Naive thymus-derived CD8-positive, alpha-beta T cell (primary cell): ENCODE data around the gene RBBP5. TPM values are rescaled to one million over a fixed set of nuclear protein-coding genes. Genes with fewer than 3 reads are reported as not detected.

Source experiments
- ATAC-seq, 2 donors: fragments of 150-1000 bp; cut with Tn5 transposase in 1 of 2; sonication (Bioruptor Pico), chemical (Tn5 transposase) in 1 of 2; 1 replicate in 1 of 2; 2 replicates in 1 of 2; pipeline ENCODE4 v1.10.0; 2021; ENCODE audit warnings: mild to moderate bottlenecking in 2 of 2, moderate library complexity in 2 of 2
- POLR2A ChIA-PET: fragments of 350-600 bp; sonication (Branson Sonifier 250); formaldehyde crosslinking; loops from one replicate; lab custom pipeline; 2021; ENCODE audit warnings: antibody characterized with exemption; lab: Charles Lee
- DNase-seq, 10 donors: peaks; one replicate each; pipeline versions ENCODE4 v3.0.0 to v3.0.0-alpha.2; 2020 to 2022
- H3K27ac Mint-ChIP-seq, 10 donors: one replicate each; pipeline ENCODE4 v1.8.0; 2020 to 2022; ENCODE audit warnings: mild to moderate bottlenecking in 10 of 10, mixed read lengths in 10 of 10, moderate library complexity in 4 of 10, inconsistent platforms in 1 of 10
- H3K27me3 Mint-ChIP-seq, 5 donors: one replicate each; pipeline ENCODE4 v1.8.0; 2021 to 2022; ENCODE audit warnings: mixed read lengths in 5 of 5
- H3K36me3 Mint-ChIP-seq, 3 donors: one replicate each; pipeline ENCODE4 v1.8.0; 2020 to 2022; ENCODE audit warnings: mixed read lengths in 3 of 3, mild to moderate bottlenecking in 2 of 3, inconsistent platforms in 1 of 3
- H3K4me1 Mint-ChIP-seq, 4 donors: one replicate each; pipeline ENCODE4 v1.8.0; 2021 to 2022; ENCODE audit warnings: mixed read lengths in 4 of 4
- H3K4me3 Mint-ChIP-seq, 10 donors: one replicate each; pipeline ENCODE4 v1.8.0; 2020 to 2022; ENCODE audit warnings: mild to moderate bottlenecking in 10 of 10, mixed read lengths in 10 of 10, moderate library complexity in 6 of 10, inconsistent platforms in 1 of 10
- H3K9me3 Mint-ChIP-seq, 9 donors: one replicate each; pipeline ENCODE4 v1.8.0; 2020 to 2022; ENCODE audit warnings: mixed read lengths in 9 of 9, mild to moderate bottlenecking in 3 of 9, inconsistent platforms in 1 of 9, moderate library complexity in 1 of 9
- polyA plus RNA-seq, 3 donors: library from polyadenylated mRNA; unstranded; fragments of 300-500 nt; fragmentation: Illumina TruSeq; gene quantifications; one replicate each; pipeline ENCODE4 v1.2.3, GENCODE V29; 2021
- total RNA-seq, 8 experiments: library from RNA in 2 of 8; stranded (reverse) in 2 of 8; gene quantifications; one replicate each; pipeline ENCODE4 v1.2.3 and lab custom pipeline; 2021 to 2026

Gene RBBP5
- total and polyA plus RNA-seq, 5 experiments from 2014 or later: 20.4 to 31.5 (median 23.2) TPM

- H3K27me3 Mint-ChIP-seq: peaks cover 6 to 46% (median 26%) of the 10 kb centered on the region in 5 donors
- POLR2A ChIA-PET: no interaction called here
- H3K4me3 Mint-ChIP-seq: no peak overlapping the region
- peaks cover 0 to 3% (median 0%) of the 10 kb centered on the region in 4 donors for H3K4me1 Mint-ChIP-seq
- no peak overlapping the region for H3K27ac Mint-ChIP-seq
- no peak for ATAC-seq
- no peak for DNase-seq
- H3K36me3 Mint-ChIP-seq: no peaks in the 10 kb centered on the region
- no peaks in the 10 kb centered on the region for H3K9me3 Mint-ChIP-seq
Measured at GRCh38 chr1:205046870-205047269, 74.9 kb downstream of the RBBP5 start.

DNA sequence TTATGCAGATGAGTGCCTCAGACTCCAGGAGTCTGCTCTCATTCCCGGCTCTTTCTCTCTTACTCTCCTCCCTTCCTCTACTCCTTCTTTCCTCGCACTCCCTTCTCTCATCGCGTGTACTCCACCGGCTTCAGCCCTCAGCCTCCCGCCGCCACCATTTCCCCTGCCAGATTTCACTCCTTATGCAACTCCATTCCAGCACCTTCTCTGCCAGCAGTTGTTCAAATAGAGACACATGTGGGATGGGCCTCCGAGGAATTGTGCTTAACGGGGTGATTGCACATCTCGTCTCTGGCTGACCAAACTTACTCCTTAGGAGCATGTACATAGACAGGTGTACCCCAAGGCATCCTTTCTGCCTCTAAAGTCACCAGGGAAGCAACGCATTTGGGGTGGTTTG lies 76.6 kb downstream of the RBBP5 start:
- no peak overlapping the region for H3K27ac Mint-ChIP-seq
- H3K4me1 Mint-ChIP-seq: peaks cover 0 to 3% (median 0%) of the 10 kb centered on the region in 4 donors
- no peak for DNase-seq
- no peaks in the 10 kb centered on the region for H3K36me3 Mint-ChIP-seq
- peaks cover 13 to 60% (median 37%) of the 10 kb centered on the region in 5 donors for H3K27me3 Mint-ChIP-seq
- POLR2A ChIA-PET: no interaction called here
- no peak for ATAC-seq
- H3K9me3 Mint-ChIP-seq: no peaks in the 10 kb centered on the region
- no peak overlapping the region for H3K4me3 Mint-ChIP-seq

GRCh38 chr1:205044741-205045140 lies 77.0 kb downstream of the RBBP5 start:
- Mint-ChIP-seq H3K4me1 (peaks cover 0 to 3% (median 0%) of the 10 kb centered on the region in 4 donors), H3K9me3 (no peaks in the 10 kb centered on the region), H3K27me3 (peaks cover 15 to 64% (median 41%) of the 10 kb centered on the region in 5 donors), H3K4me3 (no peak overlapping the region), H3K36me3 (no peaks in the 10 kb centered on the region), H3K27ac (no peak overlapping the region)
- DNase-seq (no peak), ATAC-seq (no peak)
- POLR2A ChIA-PET: no interaction called here

- Mint-ChIP-seq H3K27me3 (peaks cover 15 to 66% (median 43%) of the 10 kb centered on the region in 5 donors), H3K36me3 (no peaks in the 10 kb centered on the region), H3K27ac (no peak overlapping the region), H3K4me1 (peaks cover 0 to 3% (median 0%) of the 10 kb centered on the region in 4 donors), H3K9me3 (no peaks in the 10 kb centered on the region), H3K4me3 (no peak overlapping the region)
- POLR2A ChIA-PET: no interaction called here
- no peak for DNase-seq
- ATAC-seq: no peak
Measured at GRCh38 chr1:205043866-205044265, 77.9 kb downstream of the RBBP5 start.

- peaks cover 0 to 3% (median 0%) of the 10 kb centered on the region in 4 donors for H3K4me1 Mint-ChIP-seq
- no peak within 1 kb of the TSS for H3K27ac Mint-ChIP-seq
- H3K4me3 Mint-ChIP-seq: no peak within 1 kb of the TSS
- no peaks in the 10 kb centered on the region for H3K9me3 Mint-ChIP-seq
- H3K36me3 Mint-ChIP-seq: no peaks in the 10 kb centered on the region
- ATAC-seq (no peak), DNase-seq (no peak)
- POLR2A ChIA-PET: no interaction called here
- peaks cover 15 to 66% (median 39%) of the 10 kb centered on the region in 5 donors for H3K27me3 Mint-ChIP-seq
Measured at GRCh38 chr1:205042911-205043806, 78.6 kb downstream of the RBBP5 start, which contains the start of gene CNTN2. TSS of gene CNTN2 (plus strand) at chr1:205043212. CDS start at chr1:205053186, 9,974 bp downstream.

- no peak overlapping the region for H3K27ac Mint-ChIP-seq
- H3K36me3 Mint-ChIP-seq: no peaks in the 10 kb centered on the region
- POLR2A ChIA-PET: no interaction called here
- H3K4me3 Mint-ChIP-seq: no peak overlapping the region
- H3K9me3 Mint-ChIP-seq: peaks cover 0 to under 1% (median 0%) of the 10 kb centered on the region in 9 donors
- no peak for ATAC-seq
- H3K4me1 Mint-ChIP-seq: peaks cover 0 to 3% (median 0%) of the 10 kb centered on the region in 4 donors
- H3K27me3 Mint-ChIP-seq: peaks cover 15 to 61% (median 39%) of the 10 kb centered on the region in 5 donors
- no peak for DNase-seq
Measured at GRCh38 chr1:205041998-205042910, 79.5 kb downstream of the RBBP5 start.

DNA sequence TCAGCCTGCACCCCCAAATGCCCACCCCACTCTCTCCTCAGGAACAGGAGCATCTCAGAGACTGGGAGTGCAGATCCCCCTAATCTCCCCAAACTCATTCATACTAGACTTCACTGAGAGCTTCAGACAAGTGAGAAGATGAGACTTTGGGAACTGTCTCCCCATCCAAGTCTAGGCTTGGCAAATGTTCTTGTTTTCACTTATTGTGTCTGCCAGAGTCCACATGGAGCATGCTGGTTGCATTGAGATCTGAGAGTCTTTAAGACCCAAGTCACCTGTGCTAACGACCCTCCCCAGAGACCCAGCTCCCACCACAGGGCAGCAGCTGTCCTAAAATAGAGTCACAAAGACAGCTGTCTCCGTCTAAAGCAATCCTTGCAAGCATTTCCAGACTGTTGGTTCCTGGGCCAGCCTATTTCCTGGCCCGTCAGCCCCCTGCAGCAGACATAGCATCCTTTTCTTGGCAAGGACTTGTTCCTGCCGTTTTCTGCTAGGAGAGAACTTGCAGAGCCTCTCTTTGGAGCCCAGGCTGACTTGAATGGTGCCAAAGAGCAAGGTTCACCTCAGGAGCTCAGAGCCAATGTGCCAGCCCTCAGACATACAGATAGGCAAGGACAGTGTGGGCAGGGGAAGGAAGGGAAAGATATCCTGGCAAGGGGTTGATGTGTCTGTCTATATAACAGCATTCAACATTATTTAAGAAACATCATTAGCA lies 80.6 kb downstream of the RBBP5 start:
- Mint-ChIP-seq H3K9me3 (peaks cover 0 to 3% (median 0%) of the 10 kb centered on the region in 9 donors), H3K4me1 (peaks cover 0 to 3% (median 0%) of the 10 kb centered on the region in 4 donors), H3K4me3 (no peak overlapping the region), H3K27ac (no peak overlapping the region), H3K27me3 (peaks cover 15 to 68% (median 41%) of the 10 kb centered on the region in 5 donors), H3K36me3 (no peaks in the 10 kb centered on the region)
- DNase-seq (no peak), ATAC-seq (no peak)
- POLR2A ChIA-PET: no interaction called here

GRCh38 chr1:205038132-205038786 lies 83.5 kb downstream of the RBBP5 start:
- Mint-ChIP-seq H3K36me3 (no peaks in the 10 kb centered on the region), H3K27me3 (peaks cover 10 to 42% (median 24%) of the 10 kb centered on the region in 5 donors), H3K27ac (no peak overlapping the region), H3K4me3 (no peak overlapping the region), H3K4me1 (no peaks in the 10 kb centered on the region), H3K9me3 (peaks cover 0 to 5% (median 2%) of the 10 kb centered on the region in 9 donors)
- DNase-seq: no peak
- POLR2A ChIA-PET: no interaction called here
- no peak for ATAC-seq

DNA sequence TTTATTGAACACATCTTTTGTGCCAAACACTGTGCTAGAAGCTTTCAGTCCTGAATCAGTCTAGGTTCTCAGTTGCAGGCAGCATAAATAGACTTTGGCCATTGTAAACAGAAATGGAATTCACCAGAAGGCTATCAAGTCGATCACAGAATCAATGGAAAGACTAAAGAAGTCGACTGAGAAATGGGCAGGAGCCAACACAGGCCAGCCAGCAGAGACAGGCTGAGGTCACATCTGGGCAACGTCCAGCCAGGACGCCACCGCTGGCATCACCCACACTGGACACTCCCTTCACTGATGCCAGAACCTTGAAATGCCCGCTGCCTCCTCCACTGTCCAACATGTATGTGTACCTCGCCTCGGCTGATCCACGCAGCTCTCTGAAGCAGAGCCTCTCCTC lies 84.2 kb downstream of the RBBP5 start:
- H3K9me3 Mint-ChIP-seq: peaks cover 0 to 5% (median 2%) of the 10 kb centered on the region in 9 donors
- H3K36me3 Mint-ChIP-seq: no peaks in the 10 kb centered on the region
- no peak overlapping the region for H3K4me3 Mint-ChIP-seq
- POLR2A ChIA-PET: no interaction called here
- H3K27ac Mint-ChIP-seq: no peak overlapping the region
- ATAC-seq (no peak), DNase-seq (no peak)
- H3K4me1 Mint-ChIP-seq: no peaks in the 10 kb centered on the region
- peaks cover 10 to 41% (median 24%) of the 10 kb centered on the region in 5 donors for H3K27me3 Mint-ChIP-seq
